RPMI7951 (cell line): ENCODE results near the gene GLYR1. TPM values are rescaled to one million over a fixed set of nuclear protein-coding genes. Genes with fewer than 3 reads are reported as not detected.
A peak's percentile ranks its signal among the peaks of the same experiment; 100 is the strongest.

Source experiments
- DNase-seq: peaks from one replicate; pipeline ENCODE4 v3.0.0-alpha.2; 2012; ENCODE audit warnings: low read depth
- total RNA-seq: library from RNA; depleted of rRNA; stranded (reverse); fragments of >200 nt; shearing (Covaris generic); gene quantifications from 2 replicates; pipeline ENCODE4 v1.2.3, GENCODE V29; 2014

Gene GLYR1
- total RNA-seq, 1 experiment from 2014 or later = 21.4 TPM

GRCh38 chr16:4850211-4850610 is 3.1 kb upstream of the GLYR1 start:
- DNase-seq = peak; percentile 11

- peak; percentile 72 for DNase-seq
Observed at GRCh38 chr16:4847774-4848587, 893 bp upstream of the GLYR1 start.

- peak; percentile 63 for DNase-seq
Observed at GRCh38 chr16:4846503-4846900, 586 bp downstream of the GLYR1 start.

GRCh38 chr16:4840984-4841383 is 6.1 kb downstream of the GLYR1 start:
- DNase-seq = no peak

- no peak for DNase-seq
Observed at GRCh38 chr16:4839942-4840341, 7.1 kb downstream of the GLYR1 start.

GRCh38 chr16:4837733-4838501 is 9.2 kb downstream of the GLYR1 start:
- DNase-seq = no peak

- DNase-seq = no peak
Observed at GRCh38 chr16:4836727-4837126, 10.4 kb downstream of the GLYR1 start.

- no peak for DNase-seq
Observed at GRCh38 chr16:4833584-4833983, 13.5 kb downstream of the GLYR1 start.

- no peak for DNase-seq
Observed at GRCh38 chr16:4832698-4833343, 14.3 kb downstream of the GLYR1 start.

GRCh38 chr16:4831616-4832015 is 15.5 kb downstream of the GLYR1 start:
- DNase-seq = no peak

- DNase-seq = no peak
Observed at GRCh38 chr16:4830408-4830807, 16.7 kb downstream of the GLYR1 start.

- no peak for DNase-seq
Observed at GRCh38 chr16:4828567-4829321, 18.3 kb downstream of the GLYR1 start.

- no peak for DNase-seq
Observed at GRCh38 chr16:4826980-4827379, 20.1 kb downstream of the GLYR1 start.

- DNase-seq = no peak
Observed at GRCh38 chr16:4826526-4826925, 20.6 kb downstream of the GLYR1 start.

GRCh38 chr16:4825196-4825595 is 21.9 kb downstream of the GLYR1 start:
- no peak for DNase-seq

- no peak for DNase-seq
Observed at GRCh38 chr16:4820652-4821051, 26.4 kb downstream of the GLYR1 start.

- DNase-seq = no peak
Observed at GRCh38 chr16:4814542-4815173, 32.4 kb downstream of the GLYR1 start.

- DNase-seq = no peak
Observed at GRCh38 chr16:4814046-4814445, 33.0 kb downstream of the GLYR1 start.

- no peak for DNase-seq
Observed at GRCh38 chr16:4813251-4814003, 33.7 kb downstream of the GLYR1 start.

GRCh38 chr16:4811773-4812172 is 35.3 kb downstream of the GLYR1 start:
- DNase-seq = no peak

GRCh38 chr16:4811242-4811641 is 35.8 kb downstream of the GLYR1 start:
- DNase-seq = no peak
